Right lobe of liver (tissue), 6 donors: Measurements from ENCODE around the gene MCC. TPM values are rescaled to one million over a fixed set of nuclear protein-coding genes. Genes with fewer than 3 reads are reported as not detected.
A peak's percentile ranks its signal among the peaks of the same experiment; 100 is the strongest.

Source experiments
- ATAC-seq, 4 donors: fragments of 200-7000 bp; cut with Tn5 transposase; one replicate each; pipeline ENCODE4 v1.9.1; 2020; ENCODE audit warnings: mild to moderate bottlenecking in 4 of 4, moderate library complexity in 4 of 4
- DNase-seq, 3 donors: peaks; one replicate each; pipeline ENCODE4 v3.0.0-alpha.2; 2020
- H3K27ac ChIP-seq, 3 donors: fragments of 200-600 bp; one replicate each; pipeline ENCODE4 v1.8.0; 2022
- H3K27me3 ChIP-seq, 2 donors: fragments of 200-600 bp; one replicate each; pipeline ENCODE4 v1.8.0; 2022
- H3K36me3 ChIP-seq, 4 donors: fragments of 200-600 bp; sonication (generic) in 1 of 4; one replicate each; pipeline versions ENCODE4 v1.5.1 to v1.8.0; 2017 to 2022; ENCODE audit warnings: control low read depth in 1 of 4
- H3K4me1 ChIP-seq, 4 donors: fragments of 200-600 bp; sonication (generic) in 1 of 4; one replicate each; pipeline versions ENCODE4 v1.5.1 to v1.8.0; 2017 to 2022; ENCODE audit warnings: control low read depth in 1 of 4
- H3K4me3 ChIP-seq, 3 donors: fragments of 200-600 bp; one replicate each; pipeline ENCODE4 v1.8.0; 2022
- H3K9me3 ChIP-seq, 4 donors: fragments of 200-600 bp; sonication (generic) in 1 of 4; one replicate each; pipeline versions ENCODE4 v1.5.1 to v1.8.0; 2017 to 2022; ENCODE audit warnings: control low read depth in 1 of 4
- CTCF ChIP-seq, 4 donors: fragments of 200-600 bp in 3 of 4; fragments of 450-650 bp in 1 of 4; IDR thresholded peaks; one replicate each; pipeline versions ENCODE4 v1.5.1 to v1.8.0; 2016 to 2022; ENCODE audit warnings: antibody characterized with exemption in 4 of 4, mild to moderate bottlenecking in 2 of 4
- POLR2A ChIP-seq: fragments of 450-650 bp; IDR thresholded peaks from one replicate; pipeline ENCODE4 v1.6.1; 2017; ENCODE audit warnings: antibody characterized with exemption, mild to moderate bottlenecking
- WGBS: methylation state at CpG from one replicate; pipeline ENCODE4 v1.1.6; 2018; ENCODE audit warnings: low coverage, low lambda C conversion rate; ENCODE audit not compliant: insufficient coverage; ENCODE audit errors: missing lambda C conversion rate; 5-methylcytosine and 5-hydroxymethylcytosine counted together
- intact Hi-C, 2 donors: fragments of 100-400 bp; cut with DNase I; formaldehyde crosslinking; loops; one replicate each; pipeline versions ENCODE4 v1.11.2 to v1.14.1; 2022
- total RNA-seq, 6 experiments: library from RNA; depleted of rRNA in 2 of 6; stranded (reverse); fragments of >200 nt in 2 of 6; fragmentation: NEBNext Ultra II Directional in 3 of 6; extraction: Animal tissue kit (Norgen Biotek cat#: 25700) in 3 of 6; gene quantifications; one replicate each; pipeline versions ENCODE4 v1.1.0 to v1.2.4, GENCODE V29; 2016 to 2023
- donor health status: DM: no; HTN: yes; CAD: no.
- donor health status: DM: no; HTN: no; CAD: no.
- donor health status: DM: no; HTN: no; CAD: no.
- donor health status: DM: no; HTN: yes; CAD: no.
- donor health status: DM: no; HTN: yes; CAD: no.

MCC gene
- total RNA-seq, 6 experiments from 2014 or later: 23.1 to 35.2 (median 26.1) TPM

DNA sequence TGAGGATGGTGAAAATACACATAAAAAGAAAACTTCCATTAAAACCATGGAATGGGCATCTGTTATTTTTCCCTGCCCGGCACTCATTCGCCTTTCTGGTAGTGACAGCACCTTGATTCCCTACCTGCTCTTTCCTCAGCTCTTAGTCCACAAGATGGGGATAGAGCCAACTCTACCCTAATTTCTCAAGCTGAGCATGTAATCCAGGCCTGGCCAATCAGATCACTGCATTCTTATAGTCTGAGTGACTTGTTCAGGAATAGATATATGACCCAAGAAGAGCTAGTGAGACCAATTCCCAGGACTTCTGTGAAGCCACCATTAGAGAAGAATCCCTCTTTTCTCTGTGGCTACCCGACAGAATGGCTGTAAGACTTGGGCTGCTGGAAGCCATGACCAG is 111.6 kb downstream of the MCC start:
- no peaks in the 10 kb centered on the region for H3K36me3 ChIP-seq
- no peaks in the 10 kb centered on the region for H3K27me3 ChIP-seq
- TF ChIP-seq POLR2A (no peak), CTCF (IDR thresholded peaks at IDR 0.05) (no peak)
- no peaks in the 10 kb centered on the region for H3K9me3 ChIP-seq
- DNase-seq (no peak), ATAC-seq (no peak)
- H3K4me3 ChIP-seq: no peak overlapping the region
- no peaks in the 10 kb centered on the region for H3K4me1 ChIP-seq
- WGBS: 97% methylated on average over 3 of the region's 3 CpGs
- H3K27ac ChIP-seq: no peak overlapping the region
- intact Hi-C loops: loop anchor here in 1 of 2 donors (10.0 kb wide), 1 partner anchor 128 kb away; no protein-coding TSS in a partner anchor

- H3K4me3 ChIP-seq: no peak overlapping the region
- no peaks in the 10 kb centered on the region for H3K27me3 ChIP-seq
- DNase-seq (no peak), ATAC-seq (no peak)
- no peaks in the 10 kb centered on the region for H3K36me3 ChIP-seq
- no peaks in the 10 kb centered on the region for H3K9me3 ChIP-seq
- no peaks in the 10 kb centered on the region for H3K4me1 ChIP-seq
- intact Hi-C loops: loop anchor here in 1 of 2 donors (10.0 kb wide), 1 partner anchor 129 kb away; no protein-coding TSS in a partner anchor
- TF ChIP-seq CTCF (IDR thresholded peaks at IDR 0.05): no peak
- no peak for TF ChIP-seq POLR2A
- H3K27ac ChIP-seq: no peak overlapping the region
- 71% methylated on average over 3 of the region's 3 CpGs for WGBS
Observed at GRCh38 chr5:113375480-113376060, 112.7 kb downstream of the MCC start.

DNA sequence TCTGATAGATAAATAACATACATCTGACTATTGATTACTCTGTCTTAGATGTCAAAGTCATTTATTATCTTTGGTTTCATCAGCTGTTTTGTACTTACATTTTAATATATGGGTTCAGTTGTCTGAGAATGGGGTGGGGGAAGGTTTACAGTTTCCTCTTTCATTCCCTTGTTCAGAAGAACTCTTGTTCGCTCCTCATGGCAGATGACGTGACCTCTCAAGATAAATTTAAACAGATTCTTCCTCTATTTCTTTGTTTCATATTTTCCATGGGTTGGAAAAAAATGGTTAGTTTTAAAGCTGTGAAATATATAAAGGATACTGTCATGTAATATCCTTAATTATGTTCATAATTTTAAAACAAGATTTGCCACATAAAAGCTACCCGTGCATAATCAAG is 114.8 kb downstream of the MCC start:
- Histone ChIP-seq H3K4me1 (no peaks in the 10 kb centered on the region), H3K36me3 (no peaks in the 10 kb centered on the region), H3K9me3 (no peaks in the 10 kb centered on the region), H3K27me3 (no peaks in the 10 kb centered on the region), H3K4me3 (no peak overlapping the region), H3K27ac (no peak overlapping the region)
- DNase-seq (no peak), ATAC-seq (no peak)
- WGBS: 71% methylated on average over 3 of the region's 3 CpGs
- intact Hi-C loops: loop anchor here in 1 of 2 donors (10.0 kb wide), 1 partner anchor 131 kb away; no protein-coding TSS in a partner anchor
- TF ChIP-seq CTCF (IDR thresholded peaks at IDR 0.05) (no peak), POLR2A (no peak)

DNA sequence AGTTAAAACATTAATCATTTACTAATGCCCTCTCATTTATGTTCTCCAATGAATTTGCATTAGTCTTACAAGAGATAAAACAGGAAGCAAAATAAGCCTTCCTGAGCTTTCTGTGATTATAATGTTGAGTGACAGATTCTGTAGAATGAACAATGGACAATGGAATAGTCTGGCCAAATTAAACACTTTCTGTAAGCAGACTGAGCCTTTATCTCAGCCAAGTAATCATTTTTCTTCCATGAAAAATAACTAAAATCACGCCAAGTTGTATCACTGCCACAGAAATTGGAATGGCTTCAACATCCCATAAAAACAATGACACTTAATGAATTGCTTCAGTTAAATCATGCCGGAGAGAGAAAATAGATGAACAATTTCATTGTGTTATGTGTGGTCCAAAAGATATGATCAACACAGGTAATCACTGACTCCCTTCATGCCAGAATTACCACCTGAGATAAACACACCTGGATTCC is 116.5 kb downstream of the MCC start:
- Histone ChIP-seq H3K27ac (no peak overlapping the region), H3K36me3 (no peaks in the 10 kb centered on the region), H3K27me3 (no peaks in the 10 kb centered on the region), H3K4me3 (no peak overlapping the region), H3K9me3 (no peaks in the 10 kb centered on the region), H3K4me1 (no peaks in the 10 kb centered on the region)
- intact Hi-C loops: loop anchor here in 1 of 2 donors (10.0 kb wide), 1 partner anchor 133 kb away; no protein-coding TSS in a partner anchor
- no peak for DNase-seq
- TF ChIP-seq CTCF (IDR thresholded peaks at IDR 0.05) (no peak), POLR2A (no peak)
- peak in 3 of 4 donors; percentile 23 to 58 (median 24) for ATAC-seq
- 50% methylated on average over 2 of the region's 2 CpGs for WGBS
